ENCODE results near the gene KLHL29.

The KLHL29 gene

GRCh38 chr2:23533338-23533695 is 148.3 kb downstream of the KLHL29 start:
- no peak for TF ChIP-seq CTCF (IDR thresholded peaks at IDR 0.05; ENCODE audit: low read length, missing control alignments)

GRCh38 chr2:23534771-23535170 is 149.8 kb downstream of the KLHL29 start:
- H3K4me3 ChIP-seq (replicated peaks; ENCODE audit: low read depth, low read length), result no peak overlapping the region
- DNase-seq (ENCODE audit: low read depth), result no peak
- no peak for TF ChIP-seq CTCF (IDR thresholded peaks at IDR 0.05; ENCODE audit: low read length, missing control alignments)

More at GRCh38 chr2:23533338-23533695, 148.3 kb downstream of the KLHL29 start:
- no peak for DNase-seq (ENCODE audit: low read depth)
- no peak overlapping the region for H3K4me3 ChIP-seq (replicated peaks; ENCODE audit: low read depth, low read length)

- no peak overlapping the region for H3K4me3 ChIP-seq (replicated peaks; ENCODE audit: low read depth, low read length)
- no peak for TF ChIP-seq CTCF (IDR thresholded peaks at IDR 0.05; ENCODE audit: low read length, missing control alignments)
- no peak for DNase-seq (ENCODE audit: low read depth)
Measured at GRCh38 chr2:23536326-23536725, 151.3 kb downstream of the KLHL29 start.

GRCh38 chr2:23537991-23538390 is 153.0 kb downstream of the KLHL29 start:
- no peak for TF ChIP-seq CTCF (IDR thresholded peaks at IDR 0.05; ENCODE audit: low read length, missing control alignments)
- H3K4me3 ChIP-seq (replicated peaks; ENCODE audit: low read depth, low read length), result no peak overlapping the region
- no peak for DNase-seq (ENCODE audit: low read depth)

GRCh38 chr2:23538566-23538965 is 153.6 kb downstream of the KLHL29 start:
- H3K4me3 ChIP-seq (replicated peaks; ENCODE audit: low read depth, low read length), result no peak overlapping the region
- no peak for TF ChIP-seq CTCF (IDR thresholded peaks at IDR 0.05; ENCODE audit: low read length, missing control alignments)
- DNase-seq (ENCODE audit: low read depth), result no peak

GRCh38 chr2:23540804-23541360 is 155.9 kb downstream of the KLHL29 start:
- DNase-seq (ENCODE audit: low read depth), result no peak
- TF ChIP-seq CTCF (IDR thresholded peaks at IDR 0.05; ENCODE audit: low read length, missing control alignments), result no peak
- no peak overlapping the region for H3K4me3 ChIP-seq (replicated peaks; ENCODE audit: low read depth, low read length)

- DNase-seq (ENCODE audit: low read depth), result no peak
- no peak for TF ChIP-seq CTCF (IDR thresholded peaks at IDR 0.05; ENCODE audit: low read length, missing control alignments)
- H3K4me3 ChIP-seq (replicated peaks; ENCODE audit: low read depth, low read length), result no peak overlapping the region
Measured at GRCh38 chr2:23541503-23542229, 156.7 kb downstream of the KLHL29 start.

All from fibroblast of pulmonary artery (primary cell).